IPS-18c (cell line): ENCODE data around the gene VILL.
"Not testable (repeated sequence)": the region's sequence is repeated elsewhere in the genome, so short reads cannot be mapped to it uniquely, and the experiment has no call there.

Source experiments
- H3K4me3 ChIP-seq: 2 replicates; pipeline ENCODE4 v1.7.0; 2013; ENCODE audit warnings: low read depth, mild to moderate bottlenecking, low read length, moderate library complexity; ENCODE audit not compliant: insufficient read depth
- H3K9me3 ChIP-seq: one replicate; pipeline ENCODE4 v1.6.1; 2013; ENCODE audit warnings: mild to moderate bottlenecking, low read length, moderate library complexity; ENCODE audit not compliant: control insufficient read depth, insufficient read depth

VILL gene

DNA sequence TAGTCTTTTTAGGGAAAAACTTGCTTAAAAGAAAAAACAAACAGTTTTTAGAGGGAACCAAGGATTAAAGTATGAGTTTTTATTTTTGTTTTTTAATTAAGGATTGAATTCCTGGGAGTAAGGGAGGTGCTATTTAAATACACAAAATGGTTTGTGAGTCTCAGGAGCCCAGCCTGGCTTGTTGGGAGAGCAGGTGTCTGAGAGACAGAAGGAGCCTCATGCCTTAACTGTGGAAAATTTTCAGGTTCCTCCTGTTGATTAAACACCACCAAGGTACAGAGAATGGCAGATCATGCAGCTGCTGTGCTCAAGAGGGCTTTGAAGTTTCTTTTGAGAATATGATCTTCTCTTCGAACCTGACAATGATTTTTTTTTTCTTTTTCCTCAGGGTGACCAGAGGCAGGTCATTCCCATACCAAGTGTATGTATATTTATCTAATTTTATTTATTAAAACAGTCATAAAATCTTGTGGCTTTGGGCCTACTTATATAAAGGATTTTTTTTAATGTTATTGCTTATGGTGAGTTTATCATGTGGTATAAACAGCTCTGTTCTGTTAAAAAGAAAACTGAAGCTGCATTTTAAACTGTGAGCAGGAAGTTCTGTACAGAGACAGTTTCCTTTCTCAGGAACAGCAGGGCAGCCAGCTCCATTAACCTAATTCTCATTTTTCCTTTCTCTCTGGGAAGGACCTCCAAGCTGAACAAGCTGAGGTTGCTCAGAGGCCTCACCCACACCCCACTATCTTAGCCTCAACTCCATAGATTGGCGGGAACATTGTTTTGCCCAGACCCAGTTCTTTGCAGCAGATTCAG lies 33.7 kb upstream of the VILL start:
- Histone ChIP-seq H3K9me3 (no peaks in the 10 kb centered on the region), H3K4me3 (no peak overlapping the region)

DNA sequence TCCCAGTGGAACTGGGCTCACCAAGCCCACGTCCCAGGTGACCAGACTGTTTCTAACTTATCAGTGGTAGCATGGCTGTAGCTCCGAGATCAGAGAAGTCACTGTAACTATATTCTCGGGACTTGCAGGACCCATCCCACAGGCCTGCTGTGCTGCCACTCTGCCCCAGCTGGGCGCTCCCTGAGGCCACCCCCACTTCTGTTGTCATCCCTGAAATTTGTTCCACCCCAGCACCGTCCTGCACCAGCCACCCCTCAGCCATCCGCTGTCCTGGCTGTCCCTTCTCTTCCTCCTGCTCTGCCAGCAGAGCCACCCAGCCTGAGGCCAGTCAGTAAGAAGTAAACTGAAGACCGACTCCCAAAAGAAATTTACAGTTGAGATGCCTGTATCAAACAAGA lies 33.0 kb upstream of the VILL start:
- no peak overlapping the region for H3K4me3 ChIP-seq

DNA sequence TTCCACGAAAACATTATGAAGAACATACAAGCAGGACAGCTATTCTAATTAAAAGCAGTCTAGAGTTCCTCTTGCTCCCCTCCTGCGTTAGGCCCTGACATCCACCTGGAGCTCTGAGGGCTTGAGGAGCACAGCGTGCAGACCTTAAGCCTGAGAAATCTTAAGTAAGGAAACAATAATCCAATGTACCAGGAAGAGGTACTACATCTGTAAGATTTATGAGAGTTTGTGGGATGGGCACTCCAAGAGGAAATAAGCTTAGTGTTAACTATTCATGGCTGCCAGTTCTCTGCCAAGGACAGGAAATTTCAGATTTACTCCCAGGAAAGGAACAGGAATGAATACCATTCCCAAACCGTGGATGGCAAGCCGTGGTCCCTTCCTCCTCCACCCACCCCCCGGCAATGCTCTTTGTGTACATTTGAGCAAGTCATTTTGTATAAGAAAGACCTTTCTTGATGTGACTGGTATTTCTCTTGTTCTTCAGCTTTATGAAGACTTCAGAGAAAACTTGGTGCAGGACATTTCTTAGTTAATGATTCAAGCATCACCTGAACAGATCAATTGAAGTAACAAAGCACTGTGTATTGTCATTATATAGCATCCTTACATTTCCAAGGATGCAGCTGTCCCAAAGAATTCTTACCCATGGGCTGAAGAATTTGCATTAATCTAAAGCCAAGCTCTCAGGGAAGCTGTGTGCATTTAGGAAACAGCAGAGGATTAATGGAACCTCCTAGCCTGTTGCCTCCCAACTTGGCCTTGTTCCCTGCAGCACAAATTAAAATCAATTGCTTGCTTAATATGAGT lies 28.8 kb upstream of the VILL start:
- Histone ChIP-seq H3K9me3 (no peaks in the 10 kb centered on the region), H3K4me3 (no peak overlapping the region)

More for the DNA sequence above, 33.0 kb upstream of the VILL start:
- no peaks in the 10 kb centered on the region for H3K9me3 ChIP-seq

DNA sequence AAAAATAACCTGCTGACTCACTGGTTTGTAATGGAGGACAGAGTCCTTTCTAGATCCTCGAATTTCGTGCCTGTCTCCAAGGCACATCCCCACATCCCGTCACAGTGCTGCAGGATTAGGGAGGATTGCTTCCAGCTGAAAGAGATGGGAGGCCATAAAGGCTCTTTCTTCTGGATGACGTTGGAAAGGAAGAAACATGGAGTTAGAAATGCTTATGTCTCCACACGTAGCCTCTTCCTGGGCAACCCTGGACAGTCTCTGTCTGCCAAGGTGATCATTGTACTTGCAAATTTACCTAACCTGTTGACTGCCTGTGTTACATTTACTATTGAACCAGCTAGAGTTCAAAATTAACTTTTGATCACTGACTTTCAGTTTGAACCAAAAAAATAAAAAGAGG lies 27.6 kb upstream of the VILL start:
- no peaks in the 10 kb centered on the region for H3K9me3 ChIP-seq
- no peak overlapping the region for H3K4me3 ChIP-seq

DNA sequence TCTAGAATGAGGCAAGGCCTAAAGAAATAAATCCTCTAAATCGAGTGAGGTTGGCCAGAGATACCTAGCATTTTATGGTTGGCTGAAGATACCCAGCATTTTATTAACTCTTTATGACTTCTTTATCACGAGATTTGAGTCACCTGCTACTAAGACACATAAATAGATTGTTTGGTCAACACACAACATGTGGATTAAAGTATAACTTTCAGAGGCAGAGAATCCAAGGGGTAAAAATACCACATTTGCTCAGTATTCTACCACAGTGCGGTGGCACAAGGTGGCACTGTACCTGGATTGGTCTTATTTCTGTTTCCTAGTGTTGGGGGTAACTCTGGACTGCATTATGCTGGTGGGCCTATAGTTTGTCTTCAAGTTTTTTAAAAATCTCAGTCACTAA lies 27.0 kb upstream of the VILL start:
- H3K4me3 ChIP-seq, result no peak overlapping the region
- H3K9me3 ChIP-seq, result no peaks in the 10 kb centered on the region

DNA sequence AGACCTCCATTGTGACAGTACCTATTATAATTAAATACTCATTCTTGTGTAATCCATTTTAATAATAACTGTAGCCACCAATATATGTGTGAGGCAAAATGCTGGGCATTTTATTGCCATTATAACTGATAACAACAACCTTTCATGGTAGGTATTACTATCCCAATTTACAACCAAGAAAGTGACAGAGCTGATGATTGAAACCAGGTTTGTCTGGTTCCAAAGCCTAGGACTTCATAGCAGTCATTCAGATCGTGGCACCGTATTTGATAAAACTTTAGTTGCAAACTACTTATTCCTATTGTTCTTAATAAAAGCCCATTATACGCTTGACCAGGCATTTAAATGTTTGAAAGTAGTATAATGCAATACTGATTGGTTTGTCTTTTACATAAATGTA lies 26.4 kb upstream of the VILL start:
- no peaks in the 10 kb centered on the region for H3K9me3 ChIP-seq
- H3K4me3 ChIP-seq, result no peak overlapping the region

DNA sequence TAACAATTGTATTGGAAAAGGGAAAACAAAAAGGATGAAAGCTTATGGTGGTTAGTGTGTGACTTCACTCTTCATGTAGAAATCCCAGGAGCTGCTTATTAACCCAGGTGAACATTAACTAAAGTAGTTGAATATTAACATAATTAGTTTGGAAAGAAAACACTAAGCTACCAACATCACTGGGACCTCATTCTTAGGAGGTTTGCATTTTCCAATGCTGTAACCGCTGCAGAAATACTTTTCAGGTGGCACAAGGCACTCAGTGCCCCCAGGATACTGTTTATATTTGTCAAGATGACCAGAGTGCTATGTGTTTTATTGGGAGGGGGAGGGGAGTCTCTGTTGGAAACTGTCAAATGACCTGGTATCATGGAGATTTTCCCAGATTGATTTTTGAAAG lies 25.9 kb upstream of the VILL start:
- no peak overlapping the region for H3K4me3 ChIP-seq

DNA sequence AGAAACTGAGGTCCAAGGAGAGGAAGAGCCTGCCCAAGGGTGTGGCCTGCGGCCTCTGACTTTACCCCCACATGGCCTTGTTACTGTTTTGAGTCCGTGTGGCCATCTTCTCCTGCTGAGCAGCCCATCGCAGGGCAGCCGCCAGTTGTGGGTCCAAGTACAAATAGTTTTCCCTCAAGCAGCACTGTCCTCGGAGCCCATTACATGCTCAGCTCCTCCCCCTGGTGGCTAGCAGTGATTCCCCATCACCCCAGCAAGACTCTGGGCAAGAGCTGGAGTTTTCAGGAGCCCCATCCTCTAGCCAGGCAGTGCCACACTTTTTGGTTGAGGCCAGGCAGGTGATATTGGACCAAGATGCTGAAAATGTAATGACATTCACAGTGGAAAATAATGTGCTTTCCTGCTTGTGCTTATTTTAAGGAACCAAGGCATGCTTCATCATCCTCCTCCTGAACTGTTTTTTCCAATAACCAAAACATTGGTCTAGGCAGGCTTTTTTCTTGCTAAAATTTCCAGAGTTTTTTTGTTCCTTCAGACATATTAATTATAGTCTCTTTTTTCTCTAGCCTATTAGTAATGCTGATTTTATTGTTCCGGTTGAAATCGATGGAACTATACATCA lies 23.2 kb upstream of the VILL start:
- H3K4me3 ChIP-seq, result no peak overlapping the region
- no peaks in the 10 kb centered on the region for H3K9me3 ChIP-seq

More for the DNA sequence above, 25.9 kb upstream of the VILL start:
- H3K9me3 ChIP-seq, result no peaks in the 10 kb centered on the region

DNA sequence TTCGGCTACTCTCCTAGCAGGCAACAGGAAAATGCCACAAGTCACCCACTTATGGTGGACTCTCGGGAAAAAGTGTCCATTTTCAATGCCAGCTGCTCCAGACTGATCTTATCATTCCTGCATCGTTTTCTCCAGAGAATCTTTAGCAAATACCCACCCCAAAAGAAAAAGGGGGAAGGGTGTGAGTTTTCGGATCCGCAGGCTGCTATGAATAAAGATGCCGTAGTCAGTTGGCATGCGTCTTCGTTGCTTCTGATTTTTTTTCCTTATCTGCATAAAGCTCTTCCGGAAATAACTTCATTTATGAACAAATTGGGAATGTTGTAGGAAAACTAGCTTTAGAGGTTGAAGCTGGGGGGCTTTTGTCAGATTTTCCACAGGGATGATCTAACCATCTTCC lies 22.4 kb upstream of the VILL start:
- no peak overlapping the region for H3K4me3 ChIP-seq
- H3K9me3 ChIP-seq, result no peaks in the 10 kb centered on the region

DNA sequence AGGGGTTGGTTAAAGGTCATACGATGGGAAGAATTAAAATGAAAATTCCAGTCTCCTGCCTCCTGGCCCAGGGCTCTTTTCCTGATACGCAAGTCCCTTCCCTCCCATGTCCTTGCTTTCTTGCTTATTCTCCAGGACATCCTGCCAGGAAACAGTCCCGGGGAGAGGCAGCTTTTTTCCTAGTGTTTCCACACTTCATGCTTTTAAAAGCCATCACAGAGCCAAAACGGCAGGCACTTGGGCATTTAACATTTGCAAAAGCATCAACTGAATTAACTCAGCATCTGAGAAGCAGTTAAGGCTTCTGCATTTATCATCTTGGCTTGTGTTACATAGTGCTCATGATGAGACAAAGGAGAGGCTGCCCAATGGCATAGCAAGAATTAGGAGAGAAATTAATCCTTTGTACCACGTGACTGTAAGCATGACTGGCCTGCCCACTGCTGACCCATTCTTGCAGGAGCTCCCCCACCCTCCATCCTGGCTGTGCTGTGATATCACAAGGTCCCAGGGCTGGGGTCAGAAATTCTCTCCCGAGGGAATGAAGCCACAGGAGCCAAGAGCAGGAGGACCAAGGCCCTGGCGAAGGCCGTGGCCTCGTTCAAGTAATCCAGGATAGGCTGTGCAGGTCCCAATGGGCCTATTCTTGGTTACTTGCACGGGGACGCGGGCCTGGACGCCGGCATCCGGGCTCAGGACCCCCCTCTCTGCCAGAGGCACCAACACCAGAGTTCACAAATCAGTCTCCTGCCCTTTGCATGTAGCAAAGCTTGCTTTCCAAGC lies 21.6 kb upstream of the VILL start:
- no peak overlapping the region for H3K4me3 ChIP-seq
- H3K9me3 ChIP-seq, result no peaks in the 10 kb centered on the region

DNA sequence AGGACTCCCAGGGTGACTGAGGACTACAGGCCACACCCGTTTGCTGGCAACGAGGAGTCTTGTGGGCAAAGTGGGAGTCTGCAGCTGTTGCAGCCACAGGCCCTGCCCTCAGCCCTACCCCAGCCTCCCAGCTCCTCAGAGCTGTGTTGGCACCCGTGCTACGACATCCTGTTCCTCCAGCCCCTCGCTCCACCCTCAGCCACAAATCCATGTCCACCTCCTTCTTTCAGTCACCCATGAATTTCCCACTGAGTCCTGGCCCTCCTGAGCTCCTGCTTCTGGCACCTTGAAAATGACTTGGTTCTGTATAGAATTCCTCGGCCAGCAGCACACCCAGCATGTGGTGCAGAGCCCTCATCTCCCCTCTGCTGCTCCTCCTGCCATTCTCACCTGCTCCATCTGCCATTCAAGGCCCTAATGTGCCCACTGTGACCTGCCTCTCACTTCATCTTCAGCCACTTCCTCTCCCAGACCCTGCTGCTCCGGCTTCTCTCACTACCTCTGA lies 20.9 kb upstream of the VILL start:
- H3K9me3 ChIP-seq, result no peaks in the 10 kb centered on the region
- no peak overlapping the region for H3K4me3 ChIP-seq

DNA sequence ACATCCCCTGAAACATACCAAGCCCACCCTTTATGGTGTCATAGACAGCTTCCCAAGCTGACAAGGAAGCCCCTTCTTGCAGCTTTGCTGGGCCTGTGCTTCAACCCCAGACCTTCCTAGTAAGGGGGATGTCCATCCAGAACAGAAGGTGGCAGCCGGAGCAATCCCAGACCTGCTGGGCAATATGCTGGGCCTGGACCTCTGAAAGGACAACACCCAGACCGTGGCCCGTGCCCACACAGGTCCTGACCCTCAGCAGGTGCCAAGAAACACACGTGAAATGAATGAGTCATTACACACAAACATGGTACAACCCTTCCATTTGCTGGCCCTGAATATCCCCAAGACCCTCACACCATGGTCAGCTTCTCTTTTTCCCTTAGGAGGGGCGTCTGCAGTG lies 19.8 kb upstream of the VILL start:
- no peaks in the 10 kb centered on the region for H3K9me3 ChIP-seq
- no peak overlapping the region for H3K4me3 ChIP-seq

DNA sequence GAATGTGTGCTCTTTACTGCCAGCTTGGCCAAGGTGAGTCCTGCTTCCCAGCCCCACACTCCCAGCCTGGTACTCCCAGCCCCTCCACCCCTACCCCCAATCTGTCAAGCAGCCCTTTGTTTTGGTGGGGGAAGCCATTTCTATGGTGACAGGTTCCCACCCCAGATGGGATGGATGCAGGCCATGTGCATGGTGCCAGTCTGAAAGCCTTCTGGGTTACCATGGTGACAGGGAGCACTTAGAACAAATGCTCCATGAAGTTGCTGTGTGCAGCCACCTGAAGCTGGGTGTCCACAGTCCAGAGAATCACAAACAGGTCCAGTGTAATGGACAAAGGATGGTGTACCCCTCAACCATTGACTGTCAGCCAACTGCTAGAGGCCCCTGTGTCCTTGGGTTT lies 19.1 kb upstream of the VILL start:
- no peak overlapping the region for H3K4me3 ChIP-seq
- no peaks in the 10 kb centered on the region for H3K9me3 ChIP-seq

DNA sequence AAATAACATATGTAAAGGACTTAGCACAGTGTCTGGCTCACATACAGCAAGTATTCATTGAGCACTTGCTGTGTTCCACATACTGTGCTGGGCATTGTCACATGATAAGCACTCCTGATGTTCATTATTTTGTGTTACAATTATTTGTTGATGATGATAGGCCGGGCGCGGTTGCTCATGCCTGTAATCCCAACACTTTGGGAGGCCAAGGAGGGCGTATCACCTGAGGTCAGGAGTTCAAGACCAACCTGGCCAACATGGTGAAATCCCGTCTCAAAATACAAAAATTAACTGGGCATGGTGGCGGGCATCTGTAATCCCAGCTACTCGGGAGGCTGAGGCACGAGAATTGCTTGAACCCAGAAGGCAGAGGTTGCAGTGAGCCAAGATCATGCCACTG lies 18.5 kb upstream of the VILL start:
- not testable (repeated sequence) for H3K9me3 ChIP-seq

DNA sequence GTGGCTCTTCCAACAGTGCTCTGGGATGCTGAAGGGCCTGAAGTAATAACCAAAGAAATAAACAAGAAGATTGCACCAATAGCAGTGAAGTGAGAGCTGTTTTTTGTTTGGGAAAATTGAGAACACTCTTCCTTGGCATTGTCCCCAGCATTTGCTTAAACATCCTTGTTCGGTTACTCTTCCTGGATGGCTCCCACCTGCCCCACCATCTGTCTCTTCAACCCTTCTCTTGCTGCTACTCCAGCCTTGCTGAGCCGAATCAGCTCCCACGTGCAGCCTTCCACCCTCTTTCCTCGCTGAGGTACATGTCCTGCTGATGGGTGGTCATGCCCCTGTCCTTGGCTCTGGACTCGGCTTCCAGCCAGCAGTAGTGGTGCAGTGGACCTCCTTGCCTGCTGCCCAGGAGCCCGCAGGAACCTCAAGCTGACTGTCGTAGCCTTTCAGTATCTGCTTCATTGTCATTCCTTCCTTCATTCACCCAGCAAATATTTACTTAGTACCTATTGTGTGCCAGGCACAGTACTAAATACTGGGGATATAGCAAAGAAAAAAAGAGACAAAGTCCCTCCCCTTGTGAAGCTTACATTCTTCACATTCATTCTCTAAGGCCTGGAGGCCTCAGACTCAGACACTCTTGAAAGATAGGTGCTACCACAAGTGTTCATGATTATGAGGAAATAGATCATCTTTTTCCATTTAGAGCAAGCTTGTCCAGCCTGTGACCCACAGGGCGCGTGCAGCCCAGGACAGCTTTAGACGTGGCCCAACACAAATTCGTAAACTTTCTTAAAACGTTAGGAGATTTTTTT lies 17.1 kb upstream of the VILL start:
- Histone ChIP-seq H3K4me3 (no peak overlapping the region), H3K9me3 (no peaks in the 10 kb centered on the region)

More for the DNA sequence above, 18.5 kb upstream of the VILL start:
- H3K4me3 ChIP-seq, result not testable (repeated sequence)
